IMR-90 (cell line): ENCODE measurements around the gene NR2C1.

Experiments
- MAFK ChIP-seq: IDR thresholded peaks from 2 replicates; pipeline ENCODE4 v1.6.1; 2012; ENCODE audit warnings: low read depth, low read length, improper control_type of control experiment
- MAZ ChIP-seq: IDR thresholded peaks from 2 replicates; pipeline ENCODE4 v1.6.1; 2012; ENCODE audit warnings: low read depth, mild to moderate bottlenecking, low read length, improper control_type of control experiment, moderate library complexity, borderline replicate concordance
- NFE2L2 ChIP-seq: fragments of 150-350 bp; IDR thresholded peaks from 2 replicates; pipeline ENCODE4 v1.6.1; 2016; ENCODE audit warnings: low read depth, mild to moderate bottlenecking, low read length
- POLR2A ChIP-seq: IDR thresholded peaks from 2 replicates; pipeline ENCODE4 v1.6.1; 2012; ENCODE audit warnings: mild to moderate bottlenecking, low read depth, low read length
- TF ChIP-seq, protein P1 (sequence below): conservative IDR thresholded peaks from 2 replicates; pipeline ENCODE4 v1.5.1; 2012; ENCODE audit warnings: mild to moderate bottlenecking, low read depth, low read length, improper control_type of control experiment

DNA sequence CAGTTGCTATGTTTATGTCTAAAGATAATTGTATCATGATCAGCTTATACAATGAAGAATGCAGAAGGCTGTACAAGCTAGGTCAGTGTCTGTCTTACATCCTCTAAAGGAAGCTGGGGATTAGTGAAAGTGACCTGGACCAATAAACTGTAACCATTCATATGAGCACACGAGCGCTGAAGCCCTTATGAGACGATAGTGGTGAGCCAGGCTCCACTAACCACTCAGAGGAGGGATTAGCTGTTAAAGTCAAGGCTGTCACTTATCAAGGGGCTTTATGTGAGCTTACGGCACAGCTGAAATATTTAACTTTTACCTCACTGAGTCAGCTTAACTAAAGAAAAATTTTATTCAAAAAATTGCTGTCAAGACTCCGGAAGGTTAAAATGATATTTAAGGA is 100.2 kb downstream of the NR2C1 start:
- TF ChIP-seq, protein P1, sequence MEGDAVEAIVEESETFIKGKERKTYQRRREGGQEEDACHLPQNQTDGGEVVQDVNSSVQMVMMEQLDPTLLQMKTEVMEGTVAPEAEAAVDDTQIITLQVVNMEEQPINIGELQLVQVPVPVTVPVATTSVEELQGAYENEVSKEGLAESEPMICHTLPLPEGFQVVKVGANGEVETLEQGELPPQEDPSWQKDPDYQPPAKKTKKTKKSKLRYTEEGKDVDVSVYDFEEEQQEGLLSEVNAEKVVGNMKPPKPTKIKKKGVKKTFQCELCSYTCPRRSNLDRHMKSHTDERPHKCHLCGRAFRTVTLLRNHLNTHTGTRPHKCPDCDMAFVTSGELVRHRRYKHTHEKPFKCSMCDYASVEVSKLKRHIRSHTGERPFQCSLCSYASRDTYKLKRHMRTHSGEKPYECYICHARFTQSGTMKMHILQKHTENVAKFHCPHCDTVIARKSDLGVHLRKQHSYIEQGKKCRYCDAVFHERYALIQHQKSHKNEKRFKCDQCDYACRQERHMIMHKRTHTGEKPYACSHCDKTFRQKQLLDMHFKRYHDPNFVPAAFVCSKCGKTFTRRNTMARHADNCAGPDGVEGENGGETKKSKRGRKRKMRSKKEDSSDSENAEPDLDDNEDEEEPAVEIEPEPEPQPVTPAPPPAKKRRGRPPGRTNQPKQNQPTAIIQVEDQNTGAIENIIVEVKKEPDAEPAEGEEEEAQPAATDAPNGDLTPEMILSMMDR: no peak
- TF ChIP-seq POLR2A (no peak), NFE2L2 (no peak), MAFK (peak; percentile 17; the same call in 1 of the 2 replicates), MAZ (no peak)
